ENCODE measurements around the gene DRD2. TPM values are rescaled to one million over a fixed set of nuclear protein-coding genes. Genes with fewer than 3 reads are reported as not detected.

Gene DRD2
- total and polyA plus RNA-seq, 2 donors (not counting 3 experiments of a cell fraction or from before 2014, with no cell fraction given): not detected

DNA sequence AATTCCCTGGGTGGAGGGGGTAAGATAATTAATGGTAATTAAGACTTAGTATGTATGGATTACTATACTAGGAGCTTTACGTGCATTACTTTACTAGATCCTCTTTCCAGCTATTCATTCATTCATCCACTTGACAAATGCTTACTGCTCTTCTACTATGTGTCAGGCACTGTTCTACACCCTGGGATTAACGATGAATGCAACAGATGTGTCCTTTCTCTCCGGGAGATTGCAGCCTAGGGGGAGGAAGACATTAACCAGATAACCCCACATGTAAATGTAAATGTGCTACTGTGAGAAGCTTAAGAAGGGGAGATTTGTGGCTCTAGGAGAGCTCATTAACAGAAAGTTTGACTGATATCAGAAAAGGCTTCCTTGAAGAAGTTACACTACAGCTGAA lies 85.9 kb downstream of the DRD2 start:
- BruUV-seq (replicated peaks): no TSS peak
- no peak for TF ChIP-seq FOS (IDR thresholded peaks at IDR 0.05; ENCODE audit: borderline replicate concordance, insufficient read depth, low read length)
- TF ChIP-seq GATA2 (IDR thresholded peaks at IDR 0.05; ENCODE audit: insufficient read depth, insufficient read length, low read depth, low read length): no peak
- no peak for TF ChIP-seq EZH2 (IDR thresholded peaks at IDR 0.05; ENCODE audit: borderline replicate concordance, low read depth, low read length, severe bottlenecking)
- TF ChIP-seq MYC (IDR thresholded peaks at IDR 0.05; ENCODE audit: low read depth, low read length): no peak
- TF ChIP-seq CTCF (IDR thresholded peaks at IDR 0.05; ENCODE audit: extremely low read depth in 1 of 2, insufficient read depth in 1 of 2, low read depth in 1 of 2, low read length in 2 of 2): no peak
- TF ChIP-seq POLR2A (IDR thresholded peaks at IDR 0.05; ENCODE audit: low read depth, low read length): no peak
- no peak for TF ChIP-seq POLR2AphosphoS5 (IDR thresholded peaks at IDR 0.05; ENCODE audit: insufficient read depth, low read depth, low read length)
- Histone ChIP-seq H3K36me3 (ENCODE audit: control insufficient read depth in 2 of 2, extremely low read depth in 1 of 2, insufficient read depth in 2 of 2, low read length in 2 of 2) (no peaks in the 10 kb centered on the region), H3K9ac (replicated peaks; ENCODE audit: extremely low read depth, insufficient read depth, low read length) (no peak overlapping the region), H3K4me1 (ENCODE audit: control insufficient read depth, extremely low read depth, insufficient read depth, low read length) (peaks cover 17% of the 10 kb centered on the region), H3K27ac (ENCODE audit: insufficient read depth, low read depth, low read length) (no peak overlapping the region), H4K20me1 (replicated peaks; ENCODE audit: control insufficient read depth, extremely low read depth, insufficient read depth, low read length) (no peaks in the 10 kb centered on the region), H3K9me3 (replicated peaks; ENCODE audit: control insufficient read depth, insufficient read depth, low read length) (no peaks in the 10 kb centered on the region), H3K27me3 (ENCODE audit: control insufficient read depth in 2 of 2, insufficient read depth in 2 of 2, low read length in 2 of 2) (peaks cover 4 to 5% of the 10 kb centered on the region in 2 experiments), H3K79me2 (ENCODE audit: control insufficient read depth, insufficient read depth, low read length) (no peaks in the 10 kb centered on the region), H3K9me1 (replicated peaks; ENCODE audit: control insufficient read depth, extremely low read depth, insufficient read depth, low read length) (no peaks in the 10 kb centered on the region), H3K4me2 (ENCODE audit: insufficient read depth, low read length) (no peak overlapping the region), H2AFZ (ENCODE audit: low read depth, low read length) (no peak overlapping the region), H3K4me3 (replicated peaks in 1 of 3; ENCODE audit: insufficient read depth in 1 of 3, low read depth in 1 of 3, low read length in 3 of 3) (no peak overlapping the region)
- DNase-seq (ENCODE audit: low read depth, low spot score): no peak
- intact Hi-C loops (cut with micrococcal nuclease): loop anchor here (5.0 to 10.0 kb wide), 3 partner anchors 383 to 1104 kb away; partner anchors contain the start of gene ZW10
- CTCF ChIA-PET: no interaction called here
- POLR2A ChIA-PET: no interaction called here
- dilution Hi-C loops (cut with MboI; ENCODE audit: extremely low pct_ligation_motif_present, low sequenced_read_pairs): no loop called here
- no peak for FAIRE-seq

All from endothelial cell of umbilical vein (primary cell).